GM12874 (cell line): ENCODE measurements around the gene AP1S3.

ENCODE experiments used
- TF ChIP-seq, protein P1 (sequence below): IDR thresholded peaks from 2 replicates; pipeline ENCODE4 v1.5.1; 2011; ENCODE audit warnings: low read depth, mild to moderate bottlenecking, control low read depth, low read length, moderate library complexity; ENCODE audit not compliant: insufficient read depth

AP1S3 gene

GRCh38 chr2:223725494-223725893 is 111.9 kb downstream of the AP1S3 start:
- TF ChIP-seq, protein P1, sequence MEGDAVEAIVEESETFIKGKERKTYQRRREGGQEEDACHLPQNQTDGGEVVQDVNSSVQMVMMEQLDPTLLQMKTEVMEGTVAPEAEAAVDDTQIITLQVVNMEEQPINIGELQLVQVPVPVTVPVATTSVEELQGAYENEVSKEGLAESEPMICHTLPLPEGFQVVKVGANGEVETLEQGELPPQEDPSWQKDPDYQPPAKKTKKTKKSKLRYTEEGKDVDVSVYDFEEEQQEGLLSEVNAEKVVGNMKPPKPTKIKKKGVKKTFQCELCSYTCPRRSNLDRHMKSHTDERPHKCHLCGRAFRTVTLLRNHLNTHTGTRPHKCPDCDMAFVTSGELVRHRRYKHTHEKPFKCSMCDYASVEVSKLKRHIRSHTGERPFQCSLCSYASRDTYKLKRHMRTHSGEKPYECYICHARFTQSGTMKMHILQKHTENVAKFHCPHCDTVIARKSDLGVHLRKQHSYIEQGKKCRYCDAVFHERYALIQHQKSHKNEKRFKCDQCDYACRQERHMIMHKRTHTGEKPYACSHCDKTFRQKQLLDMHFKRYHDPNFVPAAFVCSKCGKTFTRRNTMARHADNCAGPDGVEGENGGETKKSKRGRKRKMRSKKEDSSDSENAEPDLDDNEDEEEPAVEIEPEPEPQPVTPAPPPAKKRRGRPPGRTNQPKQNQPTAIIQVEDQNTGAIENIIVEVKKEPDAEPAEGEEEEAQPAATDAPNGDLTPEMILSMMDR, result no peak

DNA sequence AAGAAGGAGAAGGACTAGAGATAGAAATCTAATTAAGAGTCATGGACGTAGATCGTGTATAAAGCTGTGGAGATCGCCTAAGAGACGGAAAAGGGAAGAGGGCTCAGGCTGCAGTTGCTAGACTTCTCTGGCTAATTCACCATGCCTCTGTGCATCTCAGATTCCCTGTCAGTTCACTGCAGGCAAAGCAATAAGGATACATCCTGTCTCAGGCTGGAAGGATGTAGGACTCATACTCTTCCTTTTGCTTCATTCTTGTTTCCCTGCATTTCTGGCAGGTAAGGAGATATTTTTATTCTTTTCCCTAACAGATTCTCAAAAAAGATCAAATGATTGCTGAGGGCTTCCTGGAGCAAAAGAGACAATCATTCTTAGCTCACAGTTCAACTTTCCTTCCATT is 112.5 kb downstream of the AP1S3 start:
- TF ChIP-seq, protein P1, result no peak

DNA sequence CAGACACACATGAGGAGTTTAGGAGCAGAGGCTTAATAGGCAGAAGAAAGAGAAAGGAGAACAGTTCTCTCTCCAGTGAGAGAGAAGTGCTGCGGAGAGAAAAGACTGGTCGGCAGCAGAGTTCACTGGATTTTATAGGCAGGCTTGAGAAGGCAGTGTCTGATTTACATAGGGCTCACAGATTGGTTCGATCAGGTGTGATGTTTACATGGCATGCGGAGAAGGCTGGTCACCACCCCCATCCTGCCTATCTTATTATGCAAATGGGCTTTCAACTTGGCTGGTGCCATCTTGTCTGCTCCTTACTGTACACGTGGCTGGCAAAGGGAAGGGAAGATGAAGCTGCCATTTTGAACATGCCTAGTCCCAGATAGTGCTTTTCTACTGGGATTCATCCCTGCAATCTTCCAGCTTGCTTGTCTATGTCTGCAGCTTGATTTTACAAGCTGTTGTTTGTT is 113.4 kb downstream of the AP1S3 start:
- TF ChIP-seq, protein P1, result no peak

DNA sequence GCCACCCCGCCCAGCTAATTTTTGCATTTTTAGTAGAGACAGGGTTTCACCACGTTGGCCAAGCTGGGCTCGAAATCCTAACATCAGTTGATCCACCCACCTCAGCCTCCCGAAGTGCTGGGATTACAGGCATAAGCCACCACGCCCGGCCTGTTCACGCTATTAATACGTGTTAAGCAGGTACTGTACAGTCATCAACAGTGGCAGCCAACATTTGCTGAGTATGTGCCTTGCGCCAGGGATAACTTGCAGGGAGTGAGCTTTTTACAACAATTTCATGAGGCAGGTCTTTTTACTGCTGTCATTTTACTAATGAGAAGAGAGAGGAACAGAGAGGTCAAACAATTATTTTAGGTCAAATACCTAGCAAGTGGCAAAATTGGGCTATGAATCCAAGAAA is 115.2 kb downstream of the AP1S3 start:
- TF ChIP-seq, protein P1, result no peak

- TF ChIP-seq, protein P1, result no peak
These were observed 115.6 kb downstream of the AP1S3 start for GRCh38 chr2:223721746-223722145.

- TF ChIP-seq, protein P1, result no peak
These were observed 117.0 kb downstream of the AP1S3 start for GRCh38 chr2:223720367-223720766.

DNA sequence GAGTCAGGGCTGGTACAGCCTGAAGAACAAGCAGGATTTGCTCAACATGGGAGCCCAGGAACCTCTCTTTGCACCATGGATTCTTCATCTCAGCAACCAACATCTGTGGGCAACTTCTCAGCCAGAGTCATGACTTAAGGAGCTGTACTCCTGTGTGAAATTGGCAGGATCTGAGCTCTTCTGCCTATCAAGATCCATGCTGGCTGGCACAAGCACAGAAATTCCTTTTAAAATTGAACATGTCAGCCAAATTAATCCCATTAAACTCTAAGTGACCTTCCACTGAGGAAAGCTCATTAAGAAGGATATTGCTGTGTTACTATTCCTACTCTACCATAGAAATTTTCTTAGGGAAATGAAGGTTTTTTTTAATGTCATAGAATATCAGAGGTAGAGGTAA is 124.7 kb downstream of the AP1S3 start:
- TF ChIP-seq, protein P1, result no peak

DNA sequence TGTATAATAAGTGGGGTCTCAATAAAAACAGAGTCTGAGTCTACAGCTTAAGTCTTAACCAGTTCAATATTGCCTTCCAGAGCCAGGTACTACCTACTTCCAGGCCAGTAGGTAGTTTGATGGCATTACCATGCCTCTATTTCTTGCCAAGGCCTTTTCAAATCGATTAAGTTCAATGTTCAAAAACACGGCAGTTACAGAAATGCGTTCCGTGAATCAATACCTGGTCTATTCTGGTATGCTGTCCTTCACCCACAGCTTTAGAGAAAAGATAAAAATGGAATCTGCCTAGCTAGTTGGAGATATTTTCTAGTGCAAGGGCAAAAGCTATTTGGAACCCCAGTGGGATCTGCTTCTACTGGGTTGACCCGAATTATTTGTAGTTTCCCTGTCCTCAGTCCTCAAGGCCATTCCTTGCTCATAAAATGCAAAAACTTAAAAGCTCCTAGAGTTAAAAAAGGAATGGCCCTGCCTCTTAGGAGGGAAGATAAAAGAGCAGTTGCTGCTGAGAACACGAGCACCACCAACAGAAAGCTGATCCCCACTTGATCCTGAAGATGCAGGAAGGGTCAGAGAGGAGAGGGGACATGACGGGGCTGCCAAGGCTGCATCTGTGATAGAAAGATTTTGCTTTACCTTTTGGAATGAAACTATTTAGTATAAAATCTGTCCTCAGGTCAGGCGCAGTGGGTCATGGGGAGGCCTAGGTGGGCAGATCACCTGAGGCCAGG is 125.6 kb downstream of the AP1S3 start:
- TF ChIP-seq, protein P1, result no peak
